Fibroblast of the aortic adventitia (primary cell): Measurements from ENCODE around the gene SEC24B. TPM values are rescaled to one million over a fixed set of nuclear protein-coding genes. Genes with fewer than 3 reads are reported as not detected.

Experiments
- DNase-seq: peaks from one replicate; pipeline ENCODE4 v3.0.0-alpha.2; 2010; ENCODE audit warnings: low read depth
- H3K4me3 ChIP-seq: 2 replicates; pipeline ENCODE4 v1.5.1; 2011; ENCODE audit warnings: low read depth, mild to moderate bottlenecking, control low read depth, low read length, moderate library complexity
- total RNA-seq: library from RNA; depleted of rRNA; stranded (reverse); fragments of >200 nt; gene quantifications from 2 replicates; pipeline ENCODE4 v1.2.3, GENCODE V29; 2012; ENCODE audit warnings: low replicate concordance
- TF ChIP-seq, protein P1 (sequence below): IDR thresholded peaks from 2 replicates; pipeline ENCODE4 v1.5.1; 2011; ENCODE audit warnings: mild to moderate bottlenecking, low read length, control low read depth, inconsistent platforms; ENCODE audit not compliant: insufficient read depth

The SEC24B gene
- total RNA-seq, 1 donor = 29.6 TPM

DNA sequence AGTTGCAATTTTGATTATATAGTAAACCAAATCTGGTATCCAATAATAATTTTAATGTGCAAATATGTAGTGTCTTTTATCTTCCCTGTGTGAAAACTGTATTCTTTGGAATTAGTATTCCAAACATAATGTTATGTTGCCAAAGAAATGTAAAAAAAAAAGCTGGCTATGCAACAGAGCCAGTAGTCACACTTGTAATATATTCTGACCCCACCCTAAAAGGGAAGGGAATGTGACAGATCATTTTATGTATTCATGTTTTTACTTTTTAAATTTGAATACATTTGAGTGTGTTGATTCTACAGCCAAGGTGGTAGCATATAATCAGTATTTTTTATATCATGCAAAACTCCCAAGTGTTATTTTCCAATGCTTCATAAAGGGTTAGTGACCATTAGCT is 98.6 kb downstream of the SEC24B start:
- TF ChIP-seq, protein P1, sequence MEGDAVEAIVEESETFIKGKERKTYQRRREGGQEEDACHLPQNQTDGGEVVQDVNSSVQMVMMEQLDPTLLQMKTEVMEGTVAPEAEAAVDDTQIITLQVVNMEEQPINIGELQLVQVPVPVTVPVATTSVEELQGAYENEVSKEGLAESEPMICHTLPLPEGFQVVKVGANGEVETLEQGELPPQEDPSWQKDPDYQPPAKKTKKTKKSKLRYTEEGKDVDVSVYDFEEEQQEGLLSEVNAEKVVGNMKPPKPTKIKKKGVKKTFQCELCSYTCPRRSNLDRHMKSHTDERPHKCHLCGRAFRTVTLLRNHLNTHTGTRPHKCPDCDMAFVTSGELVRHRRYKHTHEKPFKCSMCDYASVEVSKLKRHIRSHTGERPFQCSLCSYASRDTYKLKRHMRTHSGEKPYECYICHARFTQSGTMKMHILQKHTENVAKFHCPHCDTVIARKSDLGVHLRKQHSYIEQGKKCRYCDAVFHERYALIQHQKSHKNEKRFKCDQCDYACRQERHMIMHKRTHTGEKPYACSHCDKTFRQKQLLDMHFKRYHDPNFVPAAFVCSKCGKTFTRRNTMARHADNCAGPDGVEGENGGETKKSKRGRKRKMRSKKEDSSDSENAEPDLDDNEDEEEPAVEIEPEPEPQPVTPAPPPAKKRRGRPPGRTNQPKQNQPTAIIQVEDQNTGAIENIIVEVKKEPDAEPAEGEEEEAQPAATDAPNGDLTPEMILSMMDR = no peak
- DNase-seq = no peak
- no peak overlapping the region for H3K4me3 ChIP-seq

DNA sequence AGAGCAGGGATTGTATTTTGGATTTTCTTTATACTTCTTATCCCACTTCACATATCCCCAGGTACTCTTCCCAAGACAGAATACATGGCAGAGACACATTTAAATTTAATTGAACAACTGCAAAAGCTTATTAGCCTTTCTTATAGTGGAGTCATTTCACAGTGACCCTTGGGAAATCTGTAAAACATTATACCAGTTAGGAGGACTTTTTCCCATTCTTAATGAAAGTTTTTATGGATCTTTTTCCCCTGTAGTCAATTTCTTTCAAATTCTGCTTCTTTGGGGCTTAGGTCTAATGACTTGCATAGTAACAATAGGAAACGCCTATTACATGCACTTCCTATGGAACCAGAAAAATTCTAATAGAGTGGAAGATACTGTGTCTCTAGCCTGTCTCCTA is 111.8 kb downstream of the SEC24B start:
- no peak overlapping the region for H3K4me3 ChIP-seq
- TF ChIP-seq, protein P1 = no peak
- no peak for DNase-seq

DNA sequence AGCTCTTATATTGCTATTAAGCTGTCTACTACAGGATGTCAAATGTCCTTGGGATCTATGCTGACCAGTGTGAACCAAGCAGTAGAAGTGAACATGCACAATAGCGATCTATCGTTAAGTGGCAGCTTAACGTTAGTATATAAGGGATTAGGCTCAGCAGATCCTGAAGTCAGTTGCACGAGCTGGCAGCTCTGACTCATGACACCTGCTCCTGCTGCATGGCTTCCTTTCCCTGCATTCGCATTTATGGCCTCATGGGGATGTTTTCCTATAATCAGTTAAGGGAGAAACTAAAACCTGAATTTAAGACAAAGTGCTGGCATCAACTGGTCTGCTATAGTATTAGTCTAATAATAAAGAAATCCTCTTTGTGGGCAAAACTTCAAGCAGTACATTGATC is 113.8 kb downstream of the SEC24B start:
- TF ChIP-seq, protein P1 = no peak
- no peak for DNase-seq
- no peak overlapping the region for H3K4me3 ChIP-seq

DNA sequence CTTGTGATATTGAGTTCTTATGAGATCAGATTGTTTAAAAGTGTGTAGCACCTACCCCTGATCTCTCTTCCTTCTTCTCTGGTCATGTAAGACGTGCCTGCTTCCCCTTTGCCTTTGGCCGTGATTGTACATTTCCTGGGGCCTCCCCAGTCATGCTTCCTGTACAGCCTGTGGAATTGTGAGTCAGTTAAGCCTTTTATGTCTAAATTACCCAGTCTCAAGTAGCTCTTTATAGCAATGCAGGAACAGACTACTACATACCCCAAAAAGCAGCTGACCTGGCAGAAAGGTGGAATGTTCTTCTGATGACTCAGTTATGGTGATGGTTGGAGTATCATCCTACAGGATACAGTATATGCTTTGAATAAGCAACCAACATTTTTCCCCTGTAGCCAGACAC is 115.0 kb downstream of the SEC24B start:
- no peak overlapping the region for H3K4me3 ChIP-seq
- peak; percentile 71 for DNase-seq
- TF ChIP-seq, protein P1 = no peak

DNA sequence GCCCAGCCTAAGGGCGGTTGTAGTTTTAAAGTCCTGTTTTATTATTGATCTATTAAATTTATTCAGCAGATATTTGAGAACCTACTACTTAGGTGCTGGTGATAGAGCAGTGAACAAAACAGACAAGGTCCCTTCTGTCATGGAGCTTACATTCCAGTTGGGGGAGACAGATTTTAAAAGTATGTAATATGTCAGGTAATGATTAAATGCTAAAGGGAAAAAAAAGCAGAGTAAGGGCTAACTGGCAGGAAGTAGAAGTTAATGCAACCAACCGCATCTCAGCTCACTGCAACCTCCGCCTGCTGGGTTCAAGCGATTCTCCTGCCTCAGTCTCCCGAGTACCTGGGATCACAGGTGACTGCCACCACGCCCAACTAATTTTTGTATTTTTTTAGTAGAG is 118.6 kb downstream of the SEC24B start:
- no peak overlapping the region for H3K4me3 ChIP-seq
- no peak for DNase-seq
- TF ChIP-seq, protein P1 = no peak

DNA sequence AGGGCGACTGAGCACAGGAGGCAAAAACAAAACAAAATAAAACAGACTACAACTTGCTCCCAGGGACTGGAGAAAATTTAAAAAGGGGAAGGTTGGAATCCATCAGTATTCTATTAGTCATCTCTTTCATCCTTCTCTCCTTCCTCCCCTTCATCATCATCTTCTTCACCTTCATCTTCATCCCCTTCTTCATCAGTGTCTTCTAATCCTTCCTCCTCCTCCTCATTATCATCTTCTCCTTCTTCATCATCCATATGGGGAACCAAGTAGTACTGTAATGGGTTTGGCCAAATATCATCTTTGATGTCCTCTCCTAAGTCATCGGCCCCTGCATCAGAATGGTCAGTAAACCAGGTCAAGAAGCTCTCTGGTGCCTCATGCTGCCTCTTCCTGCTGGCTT is 119.5 kb downstream of the SEC24B start:
- TF ChIP-seq, protein P1 = no peak

DNA sequence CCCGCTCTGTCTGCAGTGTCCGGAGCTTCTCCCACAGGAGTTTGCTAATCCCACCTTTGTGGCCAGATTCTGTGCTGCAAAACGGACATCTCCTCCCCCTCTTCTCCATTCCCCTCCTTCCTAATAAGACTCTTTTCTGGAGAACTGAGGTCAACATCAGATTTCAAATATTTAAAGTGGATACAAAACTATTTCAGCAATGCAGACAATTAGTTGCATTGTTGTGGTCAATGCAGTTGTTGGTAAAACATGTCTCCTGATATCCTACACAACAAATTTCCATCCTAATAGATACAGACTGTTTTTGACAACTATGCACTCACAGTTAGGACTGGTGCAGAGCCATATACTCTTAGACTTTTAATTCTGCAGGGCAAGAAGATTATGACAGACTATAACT is 121.4 kb downstream of the SEC24B start:
- no peak overlapping the region for H3K4me3 ChIP-seq
- DNase-seq = no peak
- TF ChIP-seq, protein P1 = no peak

More for the DNA sequence above, 119.5 kb downstream of the SEC24B start:
- DNase-seq = no peak
- no peak overlapping the region for H3K4me3 ChIP-seq
